Spleen (tissue), 11 donors: Measurements from ENCODE around the gene LRRK1. TPM values are rescaled to one million over a fixed set of nuclear protein-coding genes. Genes with fewer than 3 reads are reported as not detected.

Experiments used
- DNase-seq: peaks from one replicate; pipeline ENCODE4 v3.0.0-alpha.2; 2020
- H3K27ac ChIP-seq, 8 donors: fragments of 200-600 bp; sonication (generic) in 7 of 8; 1 replicate in 4 of 8; 2 replicates in 4 of 8; pipeline versions ENCODE4 v1.5.0 to v1.8.0; 2016 to 2021; ENCODE audit warnings: inconsistent platforms in 4 of 8, mild to moderate bottlenecking in 4 of 8, moderate library complexity in 1 of 8
- H3K27me3 ChIP-seq, 7 donors: fragments of 200-600 bp; sonication (generic) in 6 of 7; replicated peaks in 1 of 7; 1 replicate in 4 of 7; 2 replicates in 3 of 7; pipeline versions ENCODE4 v1.5.0 to v1.8.0; 2016 to 2021; ENCODE audit warnings: inconsistent platforms in 3 of 7, mild to moderate bottlenecking in 1 of 7
- H3K36me3 ChIP-seq, 6 donors: fragments of 200-600 bp; sonication (generic) in 5 of 6; 1 replicate in 4 of 6; 2 replicates in 2 of 6; pipeline versions ENCODE4 v1.5.0 to v1.8.0; 2016 to 2021; ENCODE audit warnings: inconsistent platforms in 2 of 6
- H3K4me1 ChIP-seq, 6 donors: fragments of 200-600 bp; sonication (generic) in 5 of 6; 1 replicate in 3 of 6; 2 replicates in 3 of 6; pipeline versions ENCODE4 v1.5.0 to v1.8.0; 2016 to 2021; ENCODE audit warnings: inconsistent platforms in 3 of 6
- H3K4me3 ChIP-seq, 8 donors: fragments of 200-600 bp; sonication (generic) in 7 of 8; 1 replicate in 4 of 8; 2 replicates in 4 of 8; pipeline versions ENCODE4 v1.5.0 to v1.8.0; 2016 to 2021; ENCODE audit warnings: inconsistent platforms in 4 of 8, mild to moderate bottlenecking in 4 of 8, moderate library complexity in 2 of 8
- H3K9me3 ChIP-seq, 8 donors: fragments of 200-600 bp; sonication (generic) in 7 of 8; 1 replicate in 4 of 8; 2 replicates in 4 of 8; pipeline versions ENCODE4 v1.5.0 to v1.8.0; 2016 to 2021; ENCODE audit warnings: inconsistent platforms in 4 of 8
- CTCF ChIP-seq, 11 experiments: fragments of 200-600 bp in 7 of 11; fragments of 450-650 bp in 4 of 11; sonication (generic) in 4 of 11; IDR thresholded peaks in 8 of 11; conservative IDR thresholded peaks in 3 of 11; 1 replicate in 7 of 11; 2 replicates in 4 of 11; pipeline versions ENCODE4 v1.4.0 to v1.8.0; 2016 to 2021; ENCODE audit warnings: antibody characterized with exemption in 11 of 11, inconsistent platforms in 4 of 11, mild to moderate bottlenecking in 1 of 11
- POLR2A ChIP-seq, 3 donors: fragments of 450-650 bp; IDR thresholded peaks; one replicate each; pipeline ENCODE4 v1.5.1; 2017; ENCODE audit warnings: antibody characterized with exemption in 3 of 3, mild to moderate bottlenecking in 1 of 3
- POLR2AphosphoS5 ChIP-seq, 3 donors: sonication (generic); formaldehyde crosslinking; IDR thresholded peaks; one replicate each; pipeline ENCODE4 v1.5.1; 2017; ENCODE audit warnings: antibody characterized with exemption in 3 of 3
- WGBS, 5 donors: extraction: QIAGEN DNeasy Blood & Tissue Kit in 3 of 5; methylation state at CpG; one replicate each; pipeline versions ENCODE4 v1.1.5 to v1.1.7; 2013 to 2018; 5-methylcytosine and 5-hydroxymethylcytosine counted together
- intact Hi-C: fragments of 100-400 bp; cut with DNase I; formaldehyde crosslinking; loops from one replicate; pipeline ENCODE4 v1.15.0; 2023; ENCODE audit warnings: low total_unique reads
- polyA plus RNA-seq, 3 donors: library from polyadenylated mRNA; stranded (reverse); fragments of 200-250 nt; gene quantifications; one replicate each; pipeline ENCODE4 v1.2.1, GENCODE V29; 2013
- total RNA-seq, 7 donors: library from RNA; depleted of rRNA in 3 of 7; stranded (reverse); fragments of >200 nt in 3 of 7; fragmentation: NEBNext Ultra II Directional in 4 of 7; extraction: Animal tissue kit (Norgen Biotek cat#: 25700) in 4 of 7; gene quantifications; one replicate each; pipeline versions ENCODE4 v1.1.0 to v1.2.1, GENCODE V29; 2016 to 2021
- donor health status: healthy with polysubstance abuse.
- donor health status: DM: no; HTN: no; CAD: no; lungs with moderate emphysema.
- donor health status: DM: no; HTN: no; CAD: no.
- donor health status: Bipolar disorder and iron deficiency.
- donor health status: healthy.
- donor health status: DM: no; HTN: no; CAD: no.
- donor health status: DM: yes; HTN: yes; CAD: no.

Gene LRRK1
- total and polyA plus RNA-seq, 10 donors: 12.0 to 60.2 (median 48.8) TPM

- Histone ChIP-seq H3K27me3 (no peaks in the 10 kb centered on the region), H3K9me3 (no peaks in the 10 kb centered on the region), H3K27ac (no peak overlapping the region), H3K36me3 (peaks cover 0 to 66% (median 19%) of the 10 kb centered on the region in 6 donors), H3K4me3 (no peak overlapping the region), H3K4me1 (peaks cover 0 to 15% (median 0%) of the 10 kb centered on the region in 6 donors)
- 88 to 100% (median 89%) methylated on average over 1 of the region's 1 CpG for WGBS, 5 donors
- no peak for TF ChIP-seq POLR2A (IDR thresholded peaks at IDR 0.05)
- no peak for TF ChIP-seq POLR2AphosphoS5 (IDR thresholded peaks at IDR 0.05)
- TF ChIP-seq CTCF (IDR thresholded peaks at IDR 0.05 in 8 of 11, conservative IDR thresholded peaks at IDR 0.05 in 3 of 11): no peak
- no peak for DNase-seq
- intact Hi-C loops: no loop called here
These were observed 79.5 kb downstream of the LRRK1 start for GRCh38 chr15:100998630-100999029.

GRCh38 chr15:100999369-100999768, 80.2 kb downstream of the LRRK1 start:
- no peak for TF ChIP-seq CTCF (IDR thresholded peaks at IDR 0.05 in 8 of 11, conservative IDR thresholded peaks at IDR 0.05 in 3 of 11)
- no peak for TF ChIP-seq POLR2A (IDR thresholded peaks at IDR 0.05)
- no peak for TF ChIP-seq POLR2AphosphoS5 (IDR thresholded peaks at IDR 0.05)
- WGBS, 5 donors: 84 to 94% (median 91%) methylated on average over 3 of the region's 3 CpGs

GRCh38 chr15:101000271-101000681, 81.1 kb downstream of the LRRK1 start:
- TF ChIP-seq CTCF (IDR thresholded peaks at IDR 0.05 in 8 of 11, conservative IDR thresholded peaks at IDR 0.05 in 3 of 11): no peak
- no peak for TF ChIP-seq POLR2AphosphoS5 (IDR thresholded peaks at IDR 0.05)
- no peak for TF ChIP-seq POLR2A (IDR thresholded peaks at IDR 0.05)
- Histone ChIP-seq H3K4me3 (no peak overlapping the region), H3K36me3 (peaks cover 0 to 66% (median 11%) of the 10 kb centered on the region in 6 donors), H3K9me3 (peaks cover 0 to 7% (median 2%) of the 10 kb centered on the region in 8 donors), H3K27me3 (no peaks in the 10 kb centered on the region), H3K27ac (no peak overlapping the region), H3K4me1 (peaks cover 0 to 15% (median 0%) of the 10 kb centered on the region in 6 donors)
- intact Hi-C loops: no loop called here
- WGBS, 5 donors: 82 to 95% (median 91%) methylated on average over 5 of the region's 5 CpGs
- DNase-seq: no peak

More at GRCh38 chr15:100999369-100999768, 80.2 kb downstream of the LRRK1 start:
- intact Hi-C loops: no loop called here
- H3K36me3 ChIP-seq: peaks cover 0 to 66% (median 19%) of the 10 kb centered on the region in 6 donors
- no peak overlapping the region for H3K27ac ChIP-seq
- H3K27me3 ChIP-seq: no peaks in the 10 kb centered on the region
- no peaks in the 10 kb centered on the region for H3K9me3 ChIP-seq
- no peak overlapping the region for H3K4me3 ChIP-seq
- DNase-seq: no peak
- peaks cover 0 to 15% (median 0%) of the 10 kb centered on the region in 6 donors for H3K4me1 ChIP-seq

GRCh38 chr15:101001056-101001455, 81.9 kb downstream of the LRRK1 start:
- 89 to 95% (median 90%) methylated on average over 6 of the region's 6 CpGs for WGBS, 5 donors
- DNase-seq: no peak
- intact Hi-C loops: no loop called here

More at GRCh38 chr15:101001056-101001455, 81.9 kb downstream of the LRRK1 start:
- Histone ChIP-seq H3K36me3 (peaks cover 0 to 64% (median 5%) of the 10 kb centered on the region in 6 donors), H3K9me3 (peaks cover 0 to 10% (median 4%) of the 10 kb centered on the region in 8 donors), H3K27ac (no peak overlapping the region), H3K4me3 (no peak overlapping the region), H3K27me3 (no peaks in the 10 kb centered on the region), H3K4me1 (peaks cover 0 to 15% (median 0%) of the 10 kb centered on the region in 6 donors)
- TF ChIP-seq POLR2A (IDR thresholded peaks at IDR 0.05) (no peak), POLR2AphosphoS5 (IDR thresholded peaks at IDR 0.05) (no peak)
